ENCODE measurements around the gene EMILIN2.

DNA sequence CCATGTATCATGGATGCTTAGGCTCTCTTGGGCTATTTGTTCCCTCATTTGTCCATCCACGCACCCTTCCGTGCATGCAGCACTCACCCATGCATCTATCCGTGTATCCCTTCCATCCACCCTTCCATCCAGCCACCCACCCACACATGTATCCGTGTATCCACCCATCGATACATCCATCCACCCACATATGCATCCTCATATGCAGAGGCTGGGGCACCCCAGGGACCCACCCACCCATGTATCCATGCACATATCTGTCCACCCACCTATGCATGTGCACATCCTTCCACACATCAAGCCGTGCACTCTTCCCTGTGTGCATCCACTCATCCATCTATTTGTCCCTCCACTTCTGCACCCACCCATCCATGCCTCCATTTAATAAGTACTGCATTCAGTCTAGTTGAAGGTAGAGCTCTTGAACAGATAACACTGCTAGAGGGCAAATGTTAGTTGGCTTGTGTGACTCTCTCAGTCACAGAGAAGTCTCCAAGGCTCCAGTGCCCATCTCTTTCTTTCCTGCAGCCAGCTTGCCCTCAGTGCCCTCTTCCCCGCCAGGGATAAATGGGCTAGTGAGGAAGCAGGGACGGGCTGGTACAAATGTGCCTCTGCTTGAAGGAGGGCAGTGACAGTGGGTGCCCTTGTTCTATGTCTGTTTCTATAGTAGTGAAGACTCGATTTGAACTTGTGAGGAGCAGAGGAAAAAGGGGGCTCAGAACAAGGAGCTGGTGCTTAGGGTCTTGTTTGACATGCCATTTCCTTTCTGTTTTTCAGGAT, 61.5 kb downstream of the EMILIN2 start:
- TF ChIP-seq ZBTB7A (tag by site-specific recombination; IDR thresholded peaks at IDR 0.05; ENCODE audit: low read depth) (no peak), YY1 (tag by site-specific recombination; IDR thresholded peaks at IDR 0.05) (no peak), BCL11B (tag by site-specific recombination; IDR thresholded peaks at IDR 0.05; ENCODE audit: low read depth) (no peak), ZNF350 (tag by site-specific recombination; IDR thresholded peaks at IDR 0.05) (no peak)
- TF ChIP-seq, protein P1, sequence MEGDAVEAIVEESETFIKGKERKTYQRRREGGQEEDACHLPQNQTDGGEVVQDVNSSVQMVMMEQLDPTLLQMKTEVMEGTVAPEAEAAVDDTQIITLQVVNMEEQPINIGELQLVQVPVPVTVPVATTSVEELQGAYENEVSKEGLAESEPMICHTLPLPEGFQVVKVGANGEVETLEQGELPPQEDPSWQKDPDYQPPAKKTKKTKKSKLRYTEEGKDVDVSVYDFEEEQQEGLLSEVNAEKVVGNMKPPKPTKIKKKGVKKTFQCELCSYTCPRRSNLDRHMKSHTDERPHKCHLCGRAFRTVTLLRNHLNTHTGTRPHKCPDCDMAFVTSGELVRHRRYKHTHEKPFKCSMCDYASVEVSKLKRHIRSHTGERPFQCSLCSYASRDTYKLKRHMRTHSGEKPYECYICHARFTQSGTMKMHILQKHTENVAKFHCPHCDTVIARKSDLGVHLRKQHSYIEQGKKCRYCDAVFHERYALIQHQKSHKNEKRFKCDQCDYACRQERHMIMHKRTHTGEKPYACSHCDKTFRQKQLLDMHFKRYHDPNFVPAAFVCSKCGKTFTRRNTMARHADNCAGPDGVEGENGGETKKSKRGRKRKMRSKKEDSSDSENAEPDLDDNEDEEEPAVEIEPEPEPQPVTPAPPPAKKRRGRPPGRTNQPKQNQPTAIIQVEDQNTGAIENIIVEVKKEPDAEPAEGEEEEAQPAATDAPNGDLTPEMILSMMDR (tag by site-specific recombination; IDR thresholded peaks at IDR 0.05), result no peak

Data from HEK293 (cell line).